ENCODE measurements around the gene LRBA.

LRBA gene

GRCh38 chr4:150256225-150256620 is 758.9 kb downstream of the LRBA start:
- Histone ChIP-seq H3K27me3 (ENCODE audit: control insufficient read depth, insufficient read depth, low read length) (no peaks in the 10 kb centered on the region), H3K36me3 (ENCODE audit: control insufficient read depth, insufficient read depth, low read length) (no peaks in the 10 kb centered on the region), H3K4me1 (ENCODE audit: control insufficient read depth, insufficient read depth, low read length) (peaks cover 3% of the 10 kb centered on the region), H3K9me3 (ENCODE audit: control insufficient read depth, insufficient read depth, low read length) (no peaks in the 10 kb centered on the region), H3K4me3 (ENCODE audit: low read depth, low read length) (no peak overlapping the region), H3K9ac (ENCODE audit: low read depth, low read length) (no peak overlapping the region)

- no peaks in the 10 kb centered on the region for H3K27me3 ChIP-seq (ENCODE audit: control insufficient read depth, insufficient read depth, low read length)
- no peak overlapping the region for H3K4me3 ChIP-seq (ENCODE audit: low read depth, low read length)
- no peak overlapping the region for H3K9ac ChIP-seq (ENCODE audit: low read depth, low read length)
- no peaks in the 10 kb centered on the region for H3K9me3 ChIP-seq (ENCODE audit: control insufficient read depth, insufficient read depth, low read length)
- H3K4me1 ChIP-seq (ENCODE audit: control insufficient read depth, insufficient read depth, low read length): peaks cover 3% of the 10 kb centered on the region
- H3K36me3 ChIP-seq (ENCODE audit: control insufficient read depth, insufficient read depth, low read length): no peaks in the 10 kb centered on the region
These were observed 759.4 kb downstream of the LRBA start for GRCh38 chr4:150255610-150256224.

DNA sequence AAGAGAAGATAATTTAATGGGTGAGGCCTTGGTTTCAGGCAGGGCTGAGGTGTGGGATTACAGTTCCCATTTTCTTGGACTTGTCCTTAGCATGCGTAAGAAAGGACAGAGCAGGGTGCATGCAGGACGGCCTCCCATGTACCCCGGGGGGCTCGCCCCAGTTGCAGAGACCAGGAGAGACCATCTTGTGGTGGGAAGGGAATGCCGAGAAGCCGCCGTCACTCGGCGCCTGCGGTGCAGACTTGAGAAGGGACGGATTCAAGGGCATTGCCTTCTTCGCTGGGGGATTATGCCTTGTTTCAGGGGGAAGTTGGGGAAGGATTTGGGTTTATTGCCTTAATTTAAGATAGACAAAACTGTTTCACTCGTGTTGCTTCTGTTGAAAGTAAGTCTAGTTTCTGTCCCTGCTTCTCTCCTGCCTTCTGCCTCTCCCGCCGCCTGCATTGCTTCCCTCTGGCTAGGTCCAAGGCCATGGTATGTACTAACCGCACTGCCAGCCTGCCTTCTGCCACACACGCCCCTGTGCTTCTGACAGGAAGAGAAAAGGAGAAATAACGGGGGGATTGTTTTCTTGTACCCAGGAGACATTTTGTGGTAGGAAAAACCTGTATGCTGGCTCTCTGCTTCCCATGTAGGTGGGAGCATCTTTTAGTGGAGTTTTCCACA is 761.0 kb downstream of the LRBA start:
- Histone ChIP-seq H3K4me1 (ENCODE audit: control insufficient read depth, insufficient read depth, low read length) (peaks cover 3% of the 10 kb centered on the region), H3K36me3 (ENCODE audit: control insufficient read depth, insufficient read depth, low read length) (no peaks in the 10 kb centered on the region), H3K27me3 (ENCODE audit: control insufficient read depth, insufficient read depth, low read length) (no peaks in the 10 kb centered on the region), H3K9me3 (ENCODE audit: control insufficient read depth, insufficient read depth, low read length) (no peaks in the 10 kb centered on the region), H3K9ac (ENCODE audit: low read depth, low read length) (no peak overlapping the region), H3K4me3 (ENCODE audit: low read depth, low read length) (no peak overlapping the region)

GRCh38 chr4:150253416-150253815 is 761.7 kb downstream of the LRBA start:
- Histone ChIP-seq H3K4me1 (ENCODE audit: control insufficient read depth, insufficient read depth, low read length) (peaks cover 3% of the 10 kb centered on the region), H3K9me3 (ENCODE audit: control insufficient read depth, insufficient read depth, low read length) (no peaks in the 10 kb centered on the region), H3K27me3 (ENCODE audit: control insufficient read depth, insufficient read depth, low read length) (no peaks in the 10 kb centered on the region), H3K9ac (ENCODE audit: low read depth, low read length) (no peak overlapping the region), H3K36me3 (ENCODE audit: control insufficient read depth, insufficient read depth, low read length) (no peaks in the 10 kb centered on the region), H3K4me3 (ENCODE audit: low read depth, low read length) (no peak overlapping the region)

- Histone ChIP-seq H3K27me3 (ENCODE audit: control insufficient read depth, insufficient read depth, low read length) (no peaks in the 10 kb centered on the region), H3K36me3 (ENCODE audit: control insufficient read depth, insufficient read depth, low read length) (no peaks in the 10 kb centered on the region), H3K9me3 (ENCODE audit: control insufficient read depth, insufficient read depth, low read length) (no peaks in the 10 kb centered on the region), H3K9ac (ENCODE audit: low read depth, low read length) (no peak overlapping the region), H3K4me1 (ENCODE audit: control insufficient read depth, insufficient read depth, low read length) (peaks cover 3% of the 10 kb centered on the region), H3K4me3 (ENCODE audit: low read depth, low read length) (no peak overlapping the region)
These were observed 762.3 kb downstream of the LRBA start for GRCh38 chr4:150252741-150253140.

DNA sequence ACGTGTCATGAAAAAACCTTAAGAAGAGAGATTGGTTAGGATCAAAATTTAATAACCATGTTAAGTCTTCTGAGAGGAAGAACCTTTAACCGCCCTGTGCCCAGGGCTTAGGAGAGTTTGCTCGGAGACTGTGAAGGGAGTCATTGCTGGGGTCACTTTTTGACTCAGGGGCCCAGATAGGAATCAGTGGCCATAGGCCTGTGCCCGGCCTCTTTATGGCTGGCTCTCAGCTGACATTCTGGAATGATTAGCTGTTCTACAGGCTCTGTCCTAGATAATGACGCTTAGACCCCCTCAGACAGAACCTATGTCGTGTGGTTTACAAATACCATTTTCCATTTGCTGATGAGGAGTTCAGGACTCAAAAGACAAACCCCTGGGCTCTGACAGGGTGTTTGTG is 762.8 kb downstream of the LRBA start:
- no peak overlapping the region for H3K4me3 ChIP-seq (ENCODE audit: low read depth, low read length)
- H3K4me1 ChIP-seq (ENCODE audit: control insufficient read depth, insufficient read depth, low read length): peaks cover 3% of the 10 kb centered on the region
- no peaks in the 10 kb centered on the region for H3K36me3 ChIP-seq (ENCODE audit: control insufficient read depth, insufficient read depth, low read length)
- H3K9me3 ChIP-seq (ENCODE audit: control insufficient read depth, insufficient read depth, low read length): no peaks in the 10 kb centered on the region
- no peak overlapping the region for H3K9ac ChIP-seq (ENCODE audit: low read depth, low read length)
- H3K27me3 ChIP-seq (ENCODE audit: control insufficient read depth, insufficient read depth, low read length): no peaks in the 10 kb centered on the region

GRCh38 chr4:150251752-150252190 is 763.3 kb downstream of the LRBA start:
- Histone ChIP-seq H3K27me3 (ENCODE audit: control insufficient read depth, insufficient read depth, low read length) (no peaks in the 10 kb centered on the region), H3K36me3 (ENCODE audit: control insufficient read depth, insufficient read depth, low read length) (no peaks in the 10 kb centered on the region), H3K4me1 (ENCODE audit: control insufficient read depth, insufficient read depth, low read length) (no peaks in the 10 kb centered on the region), H3K9ac (ENCODE audit: low read depth, low read length) (no peak overlapping the region), H3K9me3 (ENCODE audit: control insufficient read depth, insufficient read depth, low read length) (no peaks in the 10 kb centered on the region), H3K4me3 (ENCODE audit: low read depth, low read length) (no peak overlapping the region)

- Histone ChIP-seq H3K4me3 (ENCODE audit: low read depth, low read length) (no peak overlapping the region), H3K9ac (ENCODE audit: low read depth, low read length) (no peak overlapping the region), H3K36me3 (ENCODE audit: control insufficient read depth, insufficient read depth, low read length) (no peaks in the 10 kb centered on the region), H3K9me3 (ENCODE audit: control insufficient read depth, insufficient read depth, low read length) (no peaks in the 10 kb centered on the region), H3K27me3 (ENCODE audit: control insufficient read depth, insufficient read depth, low read length) (no peaks in the 10 kb centered on the region), H3K4me1 (ENCODE audit: control insufficient read depth, insufficient read depth, low read length) (no peaks in the 10 kb centered on the region)
These were observed 764.0 kb downstream of the LRBA start for GRCh38 chr4:150250998-150251651.

- H3K4me3 ChIP-seq (ENCODE audit: low read depth, low read length): no peak overlapping the region
- no peaks in the 10 kb centered on the region for H3K36me3 ChIP-seq (ENCODE audit: control insufficient read depth, insufficient read depth, low read length)
- H3K9me3 ChIP-seq (ENCODE audit: control insufficient read depth, insufficient read depth, low read length): no peaks in the 10 kb centered on the region
- H3K27me3 ChIP-seq (ENCODE audit: control insufficient read depth, insufficient read depth, low read length): no peaks in the 10 kb centered on the region
- H3K9ac ChIP-seq (ENCODE audit: low read depth, low read length): no peak overlapping the region
- no peaks in the 10 kb centered on the region for H3K4me1 ChIP-seq (ENCODE audit: control insufficient read depth, insufficient read depth, low read length)
These were observed 764.6 kb downstream of the LRBA start for GRCh38 chr4:150250293-150250997.

DNA sequence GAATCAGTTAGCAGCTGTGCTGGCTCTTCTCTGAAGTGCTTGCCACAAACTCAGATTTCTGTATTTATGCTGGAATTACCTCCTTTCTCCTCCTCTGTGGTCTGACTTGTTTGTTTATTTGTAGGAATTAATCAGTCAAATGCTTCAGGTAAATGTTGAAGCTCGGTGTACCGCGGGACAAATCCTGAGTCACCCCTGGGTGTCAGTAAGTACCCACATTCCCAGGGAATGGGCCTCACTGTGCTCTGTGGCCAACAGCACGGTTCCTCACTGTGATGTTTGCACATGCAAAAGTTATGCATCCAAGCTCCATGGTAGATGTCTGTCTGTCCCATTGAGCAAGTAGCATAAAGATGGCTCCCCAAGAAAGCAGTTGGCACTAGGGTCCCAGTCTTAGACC is 766.9 kb downstream of the LRBA start:
- H3K9me3 ChIP-seq (ENCODE audit: control insufficient read depth, insufficient read depth, low read length): no peaks in the 10 kb centered on the region
- H3K36me3 ChIP-seq (ENCODE audit: control insufficient read depth, insufficient read depth, low read length): no peaks in the 10 kb centered on the region
- no peaks in the 10 kb centered on the region for H3K27me3 ChIP-seq (ENCODE audit: control insufficient read depth, insufficient read depth, low read length)

DNA sequence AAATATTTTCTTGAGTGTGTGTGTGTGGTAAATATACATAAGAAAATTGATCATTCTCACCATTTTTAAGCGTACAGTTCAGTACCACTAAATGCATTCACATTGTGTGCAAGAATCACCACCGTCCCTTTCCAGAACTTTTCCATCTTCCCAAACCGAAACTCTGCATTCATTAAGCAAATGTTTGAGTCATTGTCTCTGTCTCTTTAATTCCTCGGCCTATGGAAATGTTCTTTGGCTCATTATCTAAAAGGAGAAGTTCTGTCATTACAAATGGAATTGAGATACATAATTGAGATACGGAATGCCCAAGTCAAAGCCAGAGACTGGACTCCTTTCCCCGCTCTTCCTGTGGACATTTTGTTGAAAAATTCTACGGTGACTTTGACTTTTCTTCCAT is 767.9 kb downstream of the LRBA start:
- Histone ChIP-seq H3K4me3 (ENCODE audit: low read depth, low read length) (no peak overlapping the region), H3K9me3 (ENCODE audit: control insufficient read depth, insufficient read depth, low read length) (no peaks in the 10 kb centered on the region), H3K36me3 (ENCODE audit: control insufficient read depth, insufficient read depth, low read length) (no peaks in the 10 kb centered on the region), H3K4me1 (ENCODE audit: control insufficient read depth, insufficient read depth, low read length) (peaks cover 4% of the 10 kb centered on the region), H3K9ac (ENCODE audit: low read depth, low read length) (no peak overlapping the region), H3K27me3 (ENCODE audit: control insufficient read depth, insufficient read depth, low read length) (no peaks in the 10 kb centered on the region)

More for the DNA sequence above, 766.9 kb downstream of the LRBA start:
- Histone ChIP-seq H3K4me1 (ENCODE audit: control insufficient read depth, insufficient read depth, low read length) (peaks cover 4% of the 10 kb centered on the region), H3K4me3 (ENCODE audit: low read depth, low read length) (no peak overlapping the region), H3K9ac (ENCODE audit: low read depth, low read length) (no peak overlapping the region)

Data from iPS-15b (cell line).